Neuronal stem cell (in vitro differentiated cells): ENCODE measurements around the gene GPANK1.
"Not testable (repeated sequence)": the region's sequence is repeated elsewhere in the genome, so short reads cannot be mapped to it uniquely, and the experiment has no call there.

Experiments
- DNase-seq: peaks from one replicate; pipeline ENCODE4 v3.0.0-alpha.2; 2013; ENCODE audit warnings: low spot score
- H2AFZ ChIP-seq: one replicate; pipeline ENCODE4 v1.6.1; 2013; ENCODE audit warnings: mild to moderate bottlenecking, low read length, inconsistent platforms
- H2AK5ac ChIP-seq: 2 replicates; pipeline ENCODE4 v1.6.1; 2013; ENCODE audit warnings: low read depth, mild to moderate bottlenecking, inconsistent platforms, low read length, moderate library complexity, mixed read lengths
- H2BK120ac ChIP-seq: 2 replicates; pipeline ENCODE4 v1.6.1; 2013; ENCODE audit warnings: low read depth, mild to moderate bottlenecking, inconsistent platforms, low read length, moderate library complexity, mixed read lengths
- H2BK12ac ChIP-seq: one replicate; pipeline ENCODE4 v1.6.1; 2013; ENCODE audit warnings: low read length, inconsistent platforms
- H2BK15ac ChIP-seq: 2 replicates; pipeline ENCODE4 v1.6.1; 2013; ENCODE audit warnings: mild to moderate bottlenecking, low read length, inconsistent platforms, mixed read lengths
- H2BK5ac ChIP-seq: one replicate; pipeline ENCODE4 v1.6.1; 2013; ENCODE audit warnings: inconsistent platforms, mild to moderate bottlenecking, low read length, moderate library complexity
- H3K14ac ChIP-seq: one replicate; pipeline ENCODE4 v1.6.1; 2013; ENCODE audit warnings: low read length, inconsistent platforms
- H3K18ac ChIP-seq: 2 replicates; pipeline ENCODE4 v1.6.1; 2013; ENCODE audit warnings: low read length, inconsistent platforms
- H3K23ac ChIP-seq: 2 replicates; pipeline ENCODE4 v1.6.1; 2013; ENCODE audit warnings: low read depth, mild to moderate bottlenecking, mixed read lengths, low read length, inconsistent platforms; ENCODE audit not compliant: poor library complexity
- H3K27ac ChIP-seq: replicated peaks from 3 replicates; pipeline ENCODE4 v1.5.1; 2013; ENCODE audit warnings: low read length, inconsistent platforms
- H3K27me3 ChIP-seq, 3 experiments: 2 replicates each; pipeline ENCODE4 v1.6.1; 2013; ENCODE audit warnings: low read length in 3 of 3, mild to moderate bottlenecking in 2 of 3, inconsistent platforms in 1 of 3, low read depth in 1 of 3, mixed read lengths in 1 of 3, moderate library complexity in 1 of 3; ENCODE audit not compliant: control insufficient read depth in 3 of 3, insufficient read depth in 3 of 3
- H3K36me3 ChIP-seq, 2 donors: replicated peaks in 1 of 2; 2 replicates each; pipeline ENCODE4 v1.6.1; 2013; ENCODE audit warnings: low read length in 2 of 2; ENCODE audit not compliant: control insufficient read depth in 2 of 2, insufficient read depth in 2 of 2
- H3K4ac ChIP-seq: 2 replicates; pipeline ENCODE4 v1.6.1; 2013; ENCODE audit warnings: inconsistent platforms, mild to moderate bottlenecking, low read length, moderate library complexity
- H3K4me1 ChIP-seq, 2 donors: 1 replicate in 1 of 2; 2 replicates in 1 of 2; pipeline ENCODE4 v1.6.1; 2013; ENCODE audit warnings: low read length in 2 of 2, low read depth in 1 of 2; ENCODE audit not compliant: control insufficient read depth in 2 of 2, insufficient read depth in 1 of 2
- H3K4me2 ChIP-seq: one replicate; pipeline ENCODE4 v1.6.1; 2013; ENCODE audit warnings: mild to moderate bottlenecking, low read length, inconsistent platforms; ENCODE audit not compliant: insufficient read depth, poor library complexity, severe bottlenecking
- H3K4me3 ChIP-seq, 2 donors: 2 replicates each; pipeline ENCODE4 v1.5.1; 2013; ENCODE audit warnings: low read length in 2 of 2, mild to moderate bottlenecking in 2 of 2, inconsistent platforms in 1 of 2, moderate library complexity in 1 of 2
- H3K79me1 ChIP-seq: one replicate; pipeline ENCODE4 v1.6.1; 2013; ENCODE audit warnings: low read depth, mild to moderate bottlenecking, inconsistent platforms, low read length, moderate library complexity
- H3K9ac ChIP-seq: one replicate; pipeline ENCODE4 v1.6.1; 2013; ENCODE audit warnings: mild to moderate bottlenecking, low read depth, low read length, inconsistent platforms; ENCODE audit not compliant: poor library complexity
- H3K9me3 ChIP-seq, 2 donors: replicated peaks in 1 of 2; 2 replicates each; pipeline versions ENCODE3 to v1.6.1; 2013; ENCODE audit warnings: low read length in 2 of 2, mild to moderate bottlenecking in 2 of 2, inconsistent platforms in 1 of 2, low read depth in 1 of 2, mixed read lengths in 1 of 2, moderate library complexity in 1 of 2; ENCODE audit not compliant: control insufficient read depth in 2 of 2, insufficient read depth in 1 of 2
- H4K8ac ChIP-seq: one replicate; pipeline ENCODE4 v1.6.1; 2013; ENCODE audit warnings: low read depth, mild to moderate bottlenecking, inconsistent platforms, low read length, moderate library complexity
- H4K91ac ChIP-seq: one replicate; pipeline ENCODE4 v1.6.1; 2013; ENCODE audit warnings: low read length, low read depth, mild to moderate bottlenecking, inconsistent platforms; ENCODE audit not compliant: poor library complexity
- WGBS, 2 donors: extraction: QIAGEN DNeasy Blood & Tissue Kit; methylation state at CpG; one replicate each; pipeline ENCODE4 v1.1.7; 2013; ENCODE audit warnings: missing lambda C conversion rate in 2 of 2, mixed read lengths in 1 of 2; ENCODE audit not compliant: insufficient read length in 2 of 2, insufficient replicate concordance in 1 of 2; ENCODE audit errors: extremely low coverage in 2 of 2; 5-methylcytosine and 5-hydroxymethylcytosine counted together

GPANK1 gene

GRCh38 chr6:31711233-31711632, 46.4 kb upstream of the GPANK1 start:
- H2BK15ac ChIP-seq, result peak overlapping the region; percentile 35
- no peaks in the 10 kb centered on the region for H3K79me1 ChIP-seq
- H2BK120ac ChIP-seq, result no peak overlapping the region
- no peak overlapping the region for H3K23ac ChIP-seq
- H3K4me1 ChIP-seq, result peaks cover 13 to 17% of the 10 kb centered on the region in 2 donors
- DNase-seq, result no peak
- H4K8ac ChIP-seq, result no peak overlapping the region
- no peak overlapping the region for H3K27ac ChIP-seq
- H2AFZ ChIP-seq, result no peak overlapping the region
- no peak overlapping the region for H3K4me3 ChIP-seq
- no peak overlapping the region for H3K9ac ChIP-seq
- no peak overlapping the region for H2BK12ac ChIP-seq
- peaks cover 0 to 4% (median 0%) of the 10 kb centered on the region in 3 experiments for H3K27me3 ChIP-seq
- H3K9me3 ChIP-seq, result no peaks in the 10 kb centered on the region
- peak overlapping the region; percentile 89 for H2AK5ac ChIP-seq
- no CpG with 5 or more reads among the region's 8 CpGs for WGBS, 2 donors
- H3K4ac ChIP-seq, result no peak overlapping the region
- H2BK5ac ChIP-seq, result peak overlapping the region; percentile 59
- no peaks in the 10 kb centered on the region for H3K36me3 ChIP-seq
- H3K18ac ChIP-seq, result peak overlapping the region; percentile 60
- H3K4me2 ChIP-seq, result no peak overlapping the region
- H4K91ac ChIP-seq, result peak overlapping the region; percentile 39
- no peak overlapping the region for H3K14ac ChIP-seq

- DNase-seq, result no peak
These were observed 45.9 kb upstream of the GPANK1 start for GRCh38 chr6:31710523-31711219.

GRCh38 chr6:31709157-31709556, 44.4 kb upstream of the GPANK1 start:
- peaks cover 10 to 12% of the 10 kb centered on the region in 2 donors for H3K4me1 ChIP-seq
- H3K9me3 ChIP-seq, H3K9ac ChIP-seq, H2BK120ac ChIP-seq, H3K4me3 ChIP-seq, H3K4ac ChIP-seq, H3K23ac ChIP-seq, H4K91ac ChIP-seq, H3K27me3 ChIP-seq, H2BK15ac ChIP-seq, H2AK5ac ChIP-seq, DNase-seq, H3K36me3 ChIP-seq, H4K8ac ChIP-seq, H3K18ac ChIP-seq, H3K79me1 ChIP-seq, H3K14ac ChIP-seq, H3K4me2 ChIP-seq, H2AFZ ChIP-seq, H3K27ac ChIP-seq, H2BK5ac ChIP-seq, H2BK12ac ChIP-seq: not testable (repeated sequence)
- WGBS, 2 donors, result no CpG with 5 or more reads among the region's 11 CpGs

More at GRCh38 chr6:31710523-31711219, 45.9 kb upstream of the GPANK1 start:
- H3K79me1 ChIP-seq, result no peaks in the 10 kb centered on the region
- H3K4ac ChIP-seq, result peak overlapping the region; percentile 10
- H3K9ac ChIP-seq, result no peak overlapping the region
- H3K18ac ChIP-seq, result no peak overlapping the region
- H3K36me3 ChIP-seq, result no peaks in the 10 kb centered on the region
- H2BK15ac ChIP-seq, result no peak overlapping the region
- H3K27ac ChIP-seq, result no peak overlapping the region
- no peak overlapping the region for H2BK12ac ChIP-seq
- no peak overlapping the region for H2AFZ ChIP-seq
- H4K8ac ChIP-seq, result no peak overlapping the region
- H2BK5ac ChIP-seq, result peak overlapping the region; percentile 59
- H3K4me1 ChIP-seq, result peaks cover 13 to 17% of the 10 kb centered on the region in 2 donors
- no peak overlapping the region for H2BK120ac ChIP-seq
- H3K23ac ChIP-seq, result peak overlapping the region; percentile 38
- H3K4me2 ChIP-seq, result no peak overlapping the region
- H3K4me3 ChIP-seq, result no peak overlapping the region
- H2AK5ac ChIP-seq, result peak overlapping the region; percentile 89
- WGBS, 2 donors, result no CpG with 5 or more reads among the region's 5 CpGs
- H3K14ac ChIP-seq, result no peak overlapping the region
- peaks cover 0 to 4% (median 0%) of the 10 kb centered on the region in 3 experiments for H3K27me3 ChIP-seq
- H4K91ac ChIP-seq, result peak overlapping the region; percentile 39
- H3K9me3 ChIP-seq, result no peaks in the 10 kb centered on the region

GRCh38 chr6:31708224-31708623, 43.4 kb upstream of the GPANK1 start:
- no peak overlapping the region for H2BK120ac ChIP-seq
- H2BK15ac ChIP-seq, result no peak overlapping the region
- H3K9me3 ChIP-seq, result no peaks in the 10 kb centered on the region
- no peaks in the 10 kb centered on the region for H3K36me3 ChIP-seq
- H3K9ac ChIP-seq, result no peak overlapping the region
- no peak overlapping the region for H2BK5ac ChIP-seq
- no peak overlapping the region for H4K91ac ChIP-seq
- no peak overlapping the region for H3K23ac ChIP-seq
- H3K4me3 ChIP-seq, result no peak overlapping the region
- DNase-seq, result no peak
- H3K27me3 ChIP-seq, result peaks cover 0 to 4% (median 0%) of the 10 kb centered on the region in 3 experiments
- WGBS, 2 donors, result no CpG with 5 or more reads among the region's 3 CpGs
- H2BK12ac ChIP-seq, result no peak overlapping the region
- no peak overlapping the region for H3K18ac ChIP-seq
- no peaks in the 10 kb centered on the region for H3K79me1 ChIP-seq
- no peak overlapping the region for H3K27ac ChIP-seq
- H3K4me1 ChIP-seq, result peaks cover under 1 to 3% of the 10 kb centered on the region in 2 donors
- H2AK5ac ChIP-seq, result no peak overlapping the region
- H4K8ac ChIP-seq, result no peak overlapping the region
- H2AFZ ChIP-seq, result no peak overlapping the region
- H3K4ac ChIP-seq, result no peak overlapping the region
- no peak overlapping the region for H3K14ac ChIP-seq
- H3K4me2 ChIP-seq, result no peak overlapping the region
